WTC11 (cell line): ENCODE results near the gene ZFR2. TPM values are rescaled to one million over a fixed set of nuclear protein-coding genes. Genes with fewer than 3 reads are reported as not detected.

ENCODE experiments used
- ATAC-seq: fragments of 200-7000 bp; cut with Tn5 transposase; 2 replicates; pipeline ENCODE4 v1.10.0; 2021; ENCODE audit warnings: mild to moderate bottlenecking, moderate library complexity
- CTCF ChIA-PET: fragments of 300-600 bp; sonication (Branson Sonifier 250); formaldehyde crosslinking; loops from one replicate; lab custom pipeline; 2021; ENCODE audit warnings: antibody characterized with exemption; lab: Charles Lee
- POLR2A ChIA-PET: fragments of 350-600 bp; sonication (Branson Sonifier 250); formaldehyde crosslinking; loops from one replicate; lab custom pipeline; 2021; ENCODE audit warnings: antibody characterized with exemption; lab: Charles Lee
- DNase-seq: peaks from one replicate; pipeline ENCODE4 v3.0.0; 2021; ENCODE audit warnings: low spot score
- H3K27ac Mint-ChIP-seq: 2 replicates; pipeline ENCODE4 v1.8.0; 2021; ENCODE audit warnings: mixed read lengths
- H3K27me3 Mint-ChIP-seq: 2 replicates; pipeline ENCODE4 v1.8.0; 2021; ENCODE audit warnings: low read depth, mild to moderate bottlenecking, moderate library complexity, mixed read lengths
- H3K36me3 Mint-ChIP-seq: 2 replicates; pipeline ENCODE4 v1.8.0; 2021; ENCODE audit warnings: mixed read lengths
- H3K4me1 Mint-ChIP-seq: 2 replicates; pipeline ENCODE4 v1.8.0; 2022; ENCODE audit warnings: mixed read lengths
- H3K4me3 Mint-ChIP-seq: 2 replicates; pipeline ENCODE4 v1.8.0; 2021; ENCODE audit warnings: mild to moderate bottlenecking, moderate library complexity, mixed read lengths
- H3K9me3 Mint-ChIP-seq: 2 replicates; pipeline ENCODE4 v1.8.0; 2021; ENCODE audit warnings: mixed read lengths
- CBFB ChIP-seq: sonication (generic); formaldehyde crosslinking; IDR thresholded peaks from 2 replicates; pipeline ENCODE4 v1.8.1; 2022; ENCODE audit warnings: mild to moderate bottlenecking, low read depth, missing genetic modification reagents
- FOXK1 ChIP-seq: sonication (generic); formaldehyde crosslinking; IDR thresholded peaks from 2 replicates; pipeline ENCODE4 v1.8.0; 2022; ENCODE audit warnings: mild to moderate bottlenecking, moderate library complexity, missing genetic modification reagents
- JAZF1 ChIP-seq: fragments of 250-450 bp; sonication (Bioruptor Pico); IDR thresholded peaks from 2 replicates; pipeline ENCODE4 v1.9.0; 2021; ENCODE audit warnings: moderate library complexity, mild to moderate bottlenecking, inconsistent platforms
- KAT7 ChIP-seq: sonication (generic); formaldehyde crosslinking; IDR thresholded peaks from 2 replicates; pipeline ENCODE4 v1.8.1; 2023; ENCODE audit warnings: missing genetic modification reagents, mild to moderate bottlenecking, borderline replicate concordance
- MYBL2 ChIP-seq: sonication (generic); formaldehyde crosslinking; IDR thresholded peaks from 2 replicates; pipeline ENCODE4 v1.8.1; 2023; ENCODE audit warnings: mild to moderate bottlenecking, moderate library complexity, missing genetic modification reagents
- SMAD3 ChIP-seq: sonication (generic); formaldehyde crosslinking; IDR thresholded peaks from 2 replicates; pipeline ENCODE4 v1.8.0; 2022; ENCODE audit warnings: missing genetic modification reagents, mild to moderate bottlenecking, borderline replicate concordance
- TP53 ChIP-seq: sonication (generic); formaldehyde crosslinking; IDR thresholded peaks from 2 replicates; pipeline ENCODE4 v1.8.1; 2023; ENCODE audit warnings: mild to moderate bottlenecking, missing genetic modification reagents
- ZNF138 ChIP-seq: sonication (generic); formaldehyde crosslinking; conservative IDR thresholded peaks from 2 replicates; pipeline ENCODE4 v1.8.1; 2022; ENCODE audit warnings: mild to moderate bottlenecking, moderate library complexity, missing genetic modification reagents
- total RNA-seq: library from RNA; stranded (reverse); gene quantifications from 3 replicates; pipeline ENCODE4 v1.2.3, GENCODE V29; 2021
- TF ChIP-seq, protein P1 (sequence below): sonication (generic); formaldehyde crosslinking; IDR thresholded peaks from 2 replicates; pipeline ENCODE4 v1.8.1; 2022; ENCODE audit warnings: missing genetic modification reagents, borderline replicate concordance
- TF ChIP-seq, protein P2 (sequence below): sonication (generic); formaldehyde crosslinking; conservative IDR thresholded peaks from 2 replicates; pipeline ENCODE4 v1.8.1; 2022; ENCODE audit warnings: mild to moderate bottlenecking, missing genetic modification reagents
- TF ChIP-seq, protein P3 (sequence below): sonication (generic); formaldehyde crosslinking; IDR thresholded peaks from 2 replicates; pipeline ENCODE4 v1.8.0; 2022; ENCODE audit warnings: mild to moderate bottlenecking, missing genetic modification reagents
- TF ChIP-seq, protein P4 (sequence below): sonication (generic); formaldehyde crosslinking; IDR thresholded peaks from 2 replicates; pipeline ENCODE4 v1.8.1; 2022; ENCODE audit warnings: mild to moderate bottlenecking, missing genetic modification reagents, moderate library complexity, borderline replicate concordance
- TF ChIP-seq, protein P5 (sequence below): sonication (generic); formaldehyde crosslinking; IDR thresholded peaks from 2 replicates; pipeline ENCODE4 v1.8.1; 2023; ENCODE audit warnings: mild to moderate bottlenecking, missing genetic modification reagents, borderline replicate concordance
- TF ChIP-seq, protein P6 (sequence below): sonication (generic); formaldehyde crosslinking; IDR thresholded peaks from 2 replicates; pipeline ENCODE4 v1.8.1; 2023; ENCODE audit warnings: mild to moderate bottlenecking, missing genetic modification reagents, moderate library complexity
- TF ChIP-seq, protein P7 (sequence below): sonication (generic); formaldehyde crosslinking; IDR thresholded peaks from 2 replicates; pipeline ENCODE4 v1.8.1; 2022; ENCODE audit warnings: low read depth, missing genetic modification reagents, borderline replicate concordance
- TF ChIP-seq, protein P8 (sequence below): fragments of 250-450 bp; sonication (Bioruptor Pico); IDR thresholded peaks from 2 replicates; pipeline ENCODE4 v2.1.2; 2022; ENCODE audit warnings: mild to moderate bottlenecking, moderate library complexity

Gene ZFR2
- total RNA-seq, 1 experiment from 2014 or later = 17.5 TPM

DNA sequence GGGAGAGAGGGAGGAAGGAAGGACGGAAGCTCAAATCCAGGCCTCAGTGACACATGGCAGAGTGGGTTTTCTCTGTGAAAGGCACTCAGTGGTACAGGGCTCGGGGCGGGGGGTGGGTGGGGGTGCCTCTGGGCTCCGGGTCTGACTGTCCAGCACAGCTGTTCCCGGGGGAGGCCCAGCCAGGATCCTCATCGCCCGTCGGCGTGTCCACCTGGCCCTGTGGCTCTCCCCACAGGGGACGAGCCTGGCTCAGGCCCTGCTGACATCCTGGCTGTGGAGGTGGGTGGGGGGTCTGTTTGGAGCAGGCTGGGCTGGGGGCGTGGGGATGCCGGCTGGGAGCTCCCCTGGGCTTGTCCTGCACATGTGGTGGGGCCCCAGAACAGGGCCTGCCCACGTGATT is 64.4 kb downstream of the ZFR2 start (continued):
- TF ChIP-seq, protein P1, sequence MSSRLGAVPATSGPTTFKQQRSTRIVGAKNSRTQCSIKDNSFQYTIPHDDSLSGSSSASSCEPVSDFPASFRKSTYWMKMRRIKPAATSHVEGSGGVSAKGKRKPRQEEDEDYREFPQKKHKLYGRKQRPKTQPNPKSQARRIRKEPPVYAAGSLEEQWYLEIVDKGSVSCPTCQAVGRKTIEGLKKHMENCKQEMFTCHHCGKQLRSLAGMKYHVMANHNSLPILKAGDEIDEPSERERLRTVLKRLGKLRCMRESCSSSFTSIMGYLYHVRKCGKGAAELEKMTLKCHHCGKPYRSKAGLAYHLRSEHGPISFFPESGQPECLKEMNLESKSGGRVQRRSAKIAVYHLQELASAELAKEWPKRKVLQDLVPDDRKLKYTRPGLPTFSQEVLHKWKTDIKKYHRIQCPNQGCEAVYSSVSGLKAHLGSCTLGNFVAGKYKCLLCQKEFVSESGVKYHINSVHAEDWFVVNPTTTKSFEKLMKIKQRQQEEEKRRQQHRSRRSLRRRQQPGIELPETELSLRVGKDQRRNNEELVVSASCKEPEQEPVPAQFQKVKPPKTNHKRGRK (CRISPR knock-in tag) = no peak
- TF ChIP-seq FOXK1 (CRISPR knock-in tag) = no peak
- TF ChIP-seq, protein P2, sequence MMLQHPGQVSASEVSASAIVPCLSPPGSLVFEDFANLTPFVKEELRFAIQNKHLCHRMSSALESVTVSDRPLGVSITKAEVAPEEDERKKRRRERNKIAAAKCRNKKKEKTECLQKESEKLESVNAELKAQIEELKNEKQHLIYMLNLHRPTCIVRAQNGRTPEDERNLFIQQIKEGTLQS = no peak

DNA sequence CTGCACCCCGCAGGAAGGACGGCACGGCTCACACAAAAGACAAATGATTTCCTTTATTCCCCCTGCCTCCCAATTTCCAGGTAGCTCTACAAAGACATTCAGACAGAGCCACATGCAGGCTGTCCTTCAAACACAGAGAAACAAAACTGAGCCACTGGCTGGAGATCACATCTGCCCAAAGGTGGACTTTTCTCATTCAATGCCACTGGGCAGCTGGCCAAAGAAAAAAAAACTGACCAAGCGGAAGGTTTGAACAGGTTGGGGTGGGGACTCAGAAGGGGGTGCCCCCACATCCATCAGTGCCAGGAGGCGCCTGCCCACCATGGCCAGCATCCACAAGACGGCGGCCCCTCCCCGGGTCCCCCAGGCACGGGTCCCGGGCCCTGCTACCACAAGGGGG is 64.9 kb downstream of the ZFR2 start:
- ATAC-seq (no peak), DNase-seq (no peak)
- TF ChIP-seq, protein P3, sequence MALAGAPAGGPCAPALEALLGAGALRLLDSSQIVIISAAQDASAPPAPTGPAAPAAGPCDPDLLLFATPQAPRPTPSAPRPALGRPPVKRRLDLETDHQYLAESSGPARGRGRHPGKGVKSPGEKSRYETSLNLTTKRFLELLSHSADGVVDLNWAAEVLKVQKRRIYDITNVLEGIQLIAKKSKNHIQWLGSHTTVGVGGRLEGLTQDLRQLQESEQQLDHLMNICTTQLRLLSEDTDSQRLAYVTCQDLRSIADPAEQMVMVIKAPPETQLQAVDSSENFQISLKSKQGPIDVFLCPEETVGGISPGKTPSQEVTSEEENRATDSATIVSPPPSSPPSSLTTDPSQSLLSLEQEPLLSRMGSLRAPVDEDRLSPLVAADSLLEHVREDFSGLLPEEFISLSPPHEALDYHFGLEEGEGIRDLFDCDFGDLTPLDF (CRISPR knock-in tag) = no peak
- TF ChIP-seq SMAD3 (CRISPR knock-in tag) = no peak
- TF ChIP-seq, protein P4, sequence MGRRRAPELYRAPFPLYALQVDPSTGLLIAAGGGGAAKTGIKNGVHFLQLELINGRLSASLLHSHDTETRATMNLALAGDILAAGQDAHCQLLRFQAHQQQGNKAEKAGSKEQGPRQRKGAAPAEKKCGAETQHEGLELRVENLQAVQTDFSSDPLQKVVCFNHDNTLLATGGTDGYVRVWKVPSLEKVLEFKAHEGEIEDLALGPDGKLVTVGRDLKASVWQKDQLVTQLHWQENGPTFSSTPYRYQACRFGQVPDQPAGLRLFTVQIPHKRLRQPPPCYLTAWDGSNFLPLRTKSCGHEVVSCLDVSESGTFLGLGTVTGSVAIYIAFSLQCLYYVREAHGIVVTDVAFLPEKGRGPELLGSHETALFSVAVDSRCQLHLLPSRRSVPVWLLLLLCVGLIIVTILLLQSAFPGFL = no peak
- POLR2A ChIA-PET = no interaction called here
- Mint-ChIP-seq H3K9me3 (peaks cover 7% of the 10 kb centered on the region), H3K4me3 (no peak overlapping the region), H3K4me1 (0 out of 2 replicates have a peak, but pooled peaks cover 4% of the 10 kb centered on the region), H3K36me3 (no peaks in the 10 kb centered on the region), H3K27me3 (peaks cover 32% of the 10 kb centered on the region), H3K27ac (no peak overlapping the region)
- CTCF ChIA-PET = interaction anchor here (1.4 kb wide), 1 partner anchor 18 kb away, joined by 6 read pairs; no protein-coding TSS in a partner anchor

DNA sequence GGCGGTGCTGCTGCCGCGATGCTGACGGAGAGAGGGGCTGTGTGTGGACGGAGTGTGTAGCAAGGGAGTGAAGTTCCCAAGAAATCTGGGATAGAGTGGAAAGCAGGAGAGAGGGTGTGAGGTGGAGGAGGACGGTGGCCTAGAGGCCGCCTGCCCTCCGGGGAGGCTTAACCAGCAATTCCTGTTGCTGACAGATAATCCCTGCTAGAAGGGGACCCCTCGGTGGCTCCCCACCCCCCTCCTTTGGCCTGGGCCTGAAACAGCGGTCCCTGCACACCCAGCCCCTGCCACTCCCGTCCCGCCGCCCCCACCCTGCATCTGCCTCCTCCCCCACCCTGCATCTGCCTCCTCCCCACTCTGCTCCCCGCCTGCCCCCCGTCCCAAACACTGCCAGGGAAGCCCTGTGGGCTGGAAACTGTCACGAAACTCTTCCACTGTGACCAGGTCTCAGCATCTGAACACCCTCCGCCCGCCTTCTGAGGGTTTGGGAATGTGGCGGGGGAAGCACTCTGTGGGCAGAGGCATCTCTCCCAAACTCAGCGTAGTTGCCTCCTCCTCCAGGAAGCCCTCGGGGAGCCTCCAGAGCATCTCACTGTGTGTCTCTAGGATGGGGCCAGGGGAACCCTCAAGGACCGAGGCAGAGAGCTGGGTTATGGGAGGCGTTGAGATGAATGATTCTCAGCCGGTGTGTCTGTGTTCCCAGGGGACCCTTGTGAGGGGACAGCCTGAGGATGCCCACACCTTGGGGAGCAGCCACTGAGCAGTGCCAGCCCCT is 65.5 kb downstream of the ZFR2 start:
- CTCF ChIA-PET = interaction anchor here (1.4 kb wide), 1 partner anchor 18 kb away, joined by 6 read pairs; no protein-coding TSS in a partner anchor
- TF ChIP-seq, protein P5, sequence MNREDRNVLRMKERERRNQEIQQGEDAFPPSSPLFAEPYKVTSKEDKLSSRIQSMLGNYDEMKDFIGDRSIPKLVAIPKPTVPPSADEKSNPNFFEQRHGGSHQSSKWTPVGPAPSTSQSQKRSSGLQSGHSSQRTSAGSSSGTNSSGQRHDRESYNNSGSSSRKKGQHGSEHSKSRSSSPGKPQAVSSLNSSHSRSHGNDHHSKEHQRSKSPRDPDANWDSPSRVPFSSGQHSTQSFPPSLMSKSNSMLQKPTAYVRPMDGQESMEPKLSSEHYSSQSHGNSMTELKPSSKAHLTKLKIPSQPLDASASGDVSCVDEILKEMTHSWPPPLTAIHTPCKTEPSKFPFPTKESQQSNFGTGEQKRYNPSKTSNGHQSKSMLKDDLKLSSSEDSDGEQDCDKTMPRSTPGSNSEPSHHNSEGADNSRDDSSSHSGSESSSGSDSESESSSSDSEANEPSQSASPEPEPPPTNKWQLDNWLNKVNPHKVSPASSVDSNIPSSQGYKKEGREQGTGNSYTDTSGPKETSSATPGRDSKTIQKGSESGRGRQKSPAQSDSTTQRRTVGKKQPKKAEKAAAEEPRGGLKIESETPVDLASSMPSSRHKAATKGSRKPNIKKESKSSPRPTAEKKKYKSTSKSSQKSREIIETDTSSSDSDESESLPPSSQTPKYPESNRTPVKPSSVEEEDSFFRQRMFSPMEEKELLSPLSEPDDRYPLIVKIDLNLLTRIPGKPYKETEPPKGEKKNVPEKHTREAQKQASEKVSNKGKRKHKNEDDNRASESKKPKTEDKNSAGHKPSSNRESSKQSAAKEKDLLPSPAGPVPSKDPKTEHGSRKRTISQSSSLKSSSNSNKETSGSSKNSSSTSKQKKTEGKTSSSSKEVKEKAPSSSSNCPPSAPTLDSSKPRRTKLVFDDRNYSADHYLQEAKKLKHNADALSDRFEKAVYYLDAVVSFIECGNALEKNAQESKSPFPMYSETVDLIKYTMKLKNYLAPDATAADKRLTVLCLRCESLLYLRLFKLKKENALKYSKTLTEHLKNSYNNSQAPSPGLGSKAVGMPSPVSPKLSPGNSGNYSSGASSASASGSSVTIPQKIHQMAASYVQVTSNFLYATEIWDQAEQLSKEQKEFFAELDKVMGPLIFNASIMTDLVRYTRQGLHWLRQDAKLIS (CRISPR knock-in tag) = no peak
- TF ChIP-seq CBFB (CRISPR knock-in tag) (no peak), TP53 (CRISPR knock-in tag) (no peak), MYBL2 (CRISPR knock-in tag) (no peak), KAT7 (CRISPR knock-in tag) (no peak), JAZF1 (CRISPR knock-in tag) (no peak), ZNF138 (CRISPR knock-in tag) (no peak)
- TF ChIP-seq, protein P6, sequence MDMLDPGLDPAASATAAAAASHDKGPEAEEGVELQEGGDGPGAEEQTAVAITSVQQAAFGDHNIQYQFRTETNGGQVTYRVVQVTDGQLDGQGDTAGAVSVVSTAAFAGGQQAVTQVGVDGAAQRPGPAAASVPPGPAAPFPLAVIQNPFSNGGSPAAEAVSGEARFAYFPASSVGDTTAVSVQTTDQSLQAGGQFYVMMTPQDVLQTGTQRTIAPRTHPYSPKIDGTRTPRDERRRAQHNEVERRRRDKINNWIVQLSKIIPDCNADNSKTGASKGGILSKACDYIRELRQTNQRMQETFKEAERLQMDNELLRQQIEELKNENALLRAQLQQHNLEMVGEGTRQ (CRISPR knock-in tag) = no peak
- TF ChIP-seq, protein P7, sequence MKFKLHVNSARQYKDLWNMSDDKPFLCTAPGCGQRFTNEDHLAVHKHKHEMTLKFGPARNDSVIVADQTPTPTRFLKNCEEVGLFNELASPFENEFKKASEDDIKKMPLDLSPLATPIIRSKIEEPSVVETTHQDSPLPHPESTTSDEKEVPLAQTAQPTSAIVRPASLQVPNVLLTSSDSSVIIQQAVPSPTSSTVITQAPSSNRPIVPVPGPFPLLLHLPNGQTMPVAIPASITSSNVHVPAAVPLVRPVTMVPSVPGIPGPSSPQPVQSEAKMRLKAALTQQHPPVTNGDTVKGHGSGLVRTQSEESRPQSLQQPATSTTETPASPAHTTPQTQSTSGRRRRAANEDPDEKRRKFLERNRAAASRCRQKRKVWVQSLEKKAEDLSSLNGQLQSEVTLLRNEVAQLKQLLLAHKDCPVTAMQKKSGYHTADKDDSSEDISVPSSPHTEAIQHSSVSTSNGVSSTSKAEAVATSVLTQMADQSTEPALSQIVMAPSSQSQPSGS = no peak
- TF ChIP-seq, protein P8, sequence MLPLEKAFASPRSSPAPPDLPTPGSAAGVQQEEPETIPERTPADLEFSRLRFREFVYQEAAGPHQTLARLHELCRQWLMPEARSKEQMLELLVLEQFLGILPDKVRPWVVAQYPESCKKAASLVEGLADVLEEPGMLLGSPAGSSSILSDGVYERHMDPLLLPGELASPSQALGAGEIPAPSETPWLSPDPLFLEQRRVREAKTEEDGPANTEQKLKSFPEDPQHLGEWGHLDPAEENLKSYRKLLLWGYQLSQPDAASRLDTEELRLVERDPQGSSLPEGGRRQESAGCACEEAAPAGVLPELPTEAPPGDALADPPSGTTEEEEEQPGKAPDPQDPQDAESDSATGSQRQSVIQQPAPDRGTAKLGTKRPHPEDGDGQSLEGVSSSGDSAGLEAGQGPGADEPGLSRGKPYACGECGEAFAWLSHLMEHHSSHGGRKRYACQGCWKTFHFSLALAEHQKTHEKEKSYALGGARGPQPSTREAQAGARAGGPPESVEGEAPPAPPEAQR (CRISPR knock-in tag) = no peak
- Mint-ChIP-seq H3K27ac (no peak overlapping the region), H3K4me1 (0 out of 2 replicates have a peak, but pooled peaks cover 4% of the 10 kb centered on the region), H3K27me3 (peaks cover 32% of the 10 kb centered on the region), H3K4me3 (no peak overlapping the region), H3K36me3 (no peaks in the 10 kb centered on the region), H3K9me3 (peaks cover 6% of the 10 kb centered on the region)
- no peak for DNase-seq
- POLR2A ChIA-PET = no interaction called here
- ATAC-seq = no peak
